ENCODE results near the gene MTMR11.

DNA sequence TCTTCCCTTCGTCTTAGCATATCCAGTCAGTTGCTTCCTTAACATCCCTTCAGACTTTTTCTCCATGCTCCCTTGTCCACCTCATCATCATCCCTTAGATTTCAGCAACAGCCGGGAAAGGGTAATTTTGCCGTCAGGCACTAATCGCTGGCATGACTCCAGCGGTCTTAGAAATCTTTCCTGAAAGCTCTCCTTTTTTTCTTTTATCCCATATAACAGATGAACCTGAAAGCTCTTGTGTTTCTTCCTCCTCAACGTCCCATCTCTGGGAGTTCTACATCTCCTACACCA is 47.7 kb downstream of the MTMR11 start:
- TF ChIP-seq, protein P1, sequence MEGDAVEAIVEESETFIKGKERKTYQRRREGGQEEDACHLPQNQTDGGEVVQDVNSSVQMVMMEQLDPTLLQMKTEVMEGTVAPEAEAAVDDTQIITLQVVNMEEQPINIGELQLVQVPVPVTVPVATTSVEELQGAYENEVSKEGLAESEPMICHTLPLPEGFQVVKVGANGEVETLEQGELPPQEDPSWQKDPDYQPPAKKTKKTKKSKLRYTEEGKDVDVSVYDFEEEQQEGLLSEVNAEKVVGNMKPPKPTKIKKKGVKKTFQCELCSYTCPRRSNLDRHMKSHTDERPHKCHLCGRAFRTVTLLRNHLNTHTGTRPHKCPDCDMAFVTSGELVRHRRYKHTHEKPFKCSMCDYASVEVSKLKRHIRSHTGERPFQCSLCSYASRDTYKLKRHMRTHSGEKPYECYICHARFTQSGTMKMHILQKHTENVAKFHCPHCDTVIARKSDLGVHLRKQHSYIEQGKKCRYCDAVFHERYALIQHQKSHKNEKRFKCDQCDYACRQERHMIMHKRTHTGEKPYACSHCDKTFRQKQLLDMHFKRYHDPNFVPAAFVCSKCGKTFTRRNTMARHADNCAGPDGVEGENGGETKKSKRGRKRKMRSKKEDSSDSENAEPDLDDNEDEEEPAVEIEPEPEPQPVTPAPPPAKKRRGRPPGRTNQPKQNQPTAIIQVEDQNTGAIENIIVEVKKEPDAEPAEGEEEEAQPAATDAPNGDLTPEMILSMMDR (conservative IDR thresholded peaks at IDR 0.05), result no peak
- TF ChIP-seq EZH2 (IDR thresholded peaks at IDR 0.05; ENCODE audit: low read depth), result no peak

All from PC-9 (cell line).